HS-5 (cell line): ENCODE measurements around the gene ADD1.

Experiments
- DNase-seq: peaks from one replicate; pipeline ENCODE4 v3.0.0-alpha.2; 2012; ENCODE audit warnings: low read depth

ADD1 gene

GRCh38 chr4:2859514-2859913, 15.9 kb downstream of the ADD1 start:
- no peak for DNase-seq

- no peak for DNase-seq
Observed at GRCh38 chr4:2860391-2861348, 17.0 kb downstream of the ADD1 start.

DNA sequence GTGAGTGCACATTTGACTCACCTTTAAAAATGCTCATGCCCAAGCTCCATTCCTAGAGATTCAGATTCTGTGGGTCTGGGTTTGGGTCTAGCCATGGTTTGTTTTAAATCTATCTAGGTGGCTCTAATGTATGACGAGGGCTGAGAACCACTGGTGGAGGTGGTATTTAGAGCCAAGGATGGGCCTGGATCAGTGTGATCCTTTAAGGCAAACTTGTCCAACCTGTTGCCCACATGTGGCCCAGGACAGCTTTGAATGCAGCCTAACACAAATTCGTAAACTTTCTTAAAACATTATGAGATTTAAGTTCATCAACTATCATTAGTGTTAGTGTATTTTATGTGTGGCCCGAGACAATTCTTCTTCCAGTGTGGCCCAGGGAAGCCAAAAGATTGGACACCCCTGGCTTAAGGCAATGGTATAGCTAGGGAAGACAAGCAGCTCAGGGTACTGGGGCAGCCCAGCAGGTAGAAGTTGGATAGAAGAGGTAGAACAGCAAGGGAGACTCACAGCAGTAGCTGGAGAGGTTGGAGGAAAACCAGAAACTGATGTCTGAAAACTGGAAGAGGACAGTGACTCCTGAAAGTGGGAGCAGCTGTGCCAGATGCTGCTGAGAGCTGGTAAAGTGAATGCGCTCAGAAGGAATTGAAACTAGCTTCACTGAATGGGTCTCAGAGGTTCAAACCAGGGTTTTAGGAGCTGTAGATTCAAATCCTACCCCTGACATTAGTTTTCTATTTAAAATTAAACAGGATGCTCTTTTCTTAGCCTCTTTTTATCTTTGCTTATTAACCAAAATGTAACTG, 18.2 kb downstream of the ADD1 start:
- DNase-seq = no peak

GRCh38 chr4:2862528-2862927, 18.9 kb downstream of the ADD1 start:
- no peak for DNase-seq

GRCh38 chr4:2863649-2864048, 20.0 kb downstream of the ADD1 start:
- no peak for DNase-seq

GRCh38 chr4:2865196-2865780, 21.6 kb downstream of the ADD1 start:
- DNase-seq = no peak

- no peak for DNase-seq
Observed at GRCh38 chr4:2866160-2866861, 22.7 kb downstream of the ADD1 start.

GRCh38 chr4:2866891-2867290, 23.2 kb downstream of the ADD1 start:
- no peak for DNase-seq

- DNase-seq = no peak
Observed at GRCh38 chr4:2867758-2868491, 24.3 kb downstream of the ADD1 start.

DNA sequence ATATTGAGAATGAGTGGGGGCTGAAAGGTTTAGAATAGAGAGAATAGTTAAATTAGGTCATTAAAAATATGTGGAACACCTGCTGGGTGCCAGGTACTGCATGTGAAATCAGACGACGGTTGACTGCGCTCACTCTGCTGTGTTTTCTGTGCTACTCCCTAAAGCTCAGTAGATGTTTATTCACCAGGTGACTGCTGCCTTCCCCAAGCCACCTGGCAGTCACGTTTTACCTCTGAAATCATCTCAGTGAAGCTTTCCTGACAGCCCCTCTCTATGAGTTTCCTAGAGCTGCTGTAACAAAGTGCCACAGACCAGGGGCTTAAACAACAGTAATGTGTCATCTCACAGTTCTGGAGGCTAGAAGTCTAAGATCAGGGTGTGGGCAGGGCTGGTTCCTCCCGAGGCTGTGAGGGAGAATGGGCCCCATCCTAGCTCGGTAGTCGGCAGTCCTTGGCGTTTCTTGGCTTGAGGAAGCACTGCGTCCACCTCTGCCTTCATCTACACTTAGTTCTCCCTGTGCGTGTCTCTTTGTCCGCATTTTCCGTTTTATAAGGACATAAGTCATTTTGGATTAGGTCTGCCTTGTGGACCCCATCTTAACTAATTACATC, 25.3 kb downstream of the ADD1 start:
- no peak for DNase-seq

DNA sequence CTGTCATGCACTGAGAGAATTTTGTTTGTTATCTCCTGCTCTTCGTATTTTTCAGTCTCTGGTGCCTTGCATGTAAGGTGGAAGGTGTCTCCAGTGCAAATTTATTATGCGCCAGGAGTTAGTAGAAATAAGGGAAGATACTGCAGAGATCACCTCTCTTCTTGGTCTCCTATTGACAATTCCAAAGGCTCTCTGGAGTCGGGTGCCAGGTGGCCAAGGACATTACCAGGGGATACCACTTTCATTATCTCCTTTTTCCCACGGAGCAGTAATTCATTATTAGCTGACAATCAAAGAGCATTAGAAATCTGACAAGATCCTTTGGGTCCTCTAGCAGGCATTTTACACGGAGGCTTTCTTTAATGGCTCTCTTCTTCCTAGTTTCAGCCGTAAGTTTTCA, 26.0 kb downstream of the ADD1 start:
- no peak for DNase-seq

GRCh38 chr4:2870082-2870481, 26.4 kb downstream of the ADD1 start:
- no peak for DNase-seq

GRCh38 chr4:2871466-2871865, 27.8 kb downstream of the ADD1 start:
- no peak for DNase-seq

- no peak for DNase-seq
Observed at GRCh38 chr4:2871911-2872310, 28.3 kb downstream of the ADD1 start.

DNA sequence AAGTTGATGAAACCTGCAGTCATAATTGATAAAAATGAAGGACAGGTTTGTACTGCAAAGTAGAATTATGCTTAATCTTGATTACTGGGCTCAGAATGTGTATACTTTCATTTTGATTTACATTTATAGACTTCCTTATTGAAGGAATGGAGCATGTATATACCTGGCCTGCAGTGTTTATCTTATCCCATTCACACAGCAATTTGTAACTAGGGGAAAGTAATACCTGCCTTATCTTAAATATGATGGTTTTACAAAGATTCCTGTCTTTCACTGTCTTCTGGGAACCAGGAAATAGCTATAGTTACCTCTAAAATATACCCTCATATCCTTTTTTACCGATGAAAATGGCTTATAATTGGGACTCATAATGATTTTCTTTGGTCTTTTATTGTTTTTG, 29.7 kb downstream of the ADD1 start:
- no peak for DNase-seq

DNA sequence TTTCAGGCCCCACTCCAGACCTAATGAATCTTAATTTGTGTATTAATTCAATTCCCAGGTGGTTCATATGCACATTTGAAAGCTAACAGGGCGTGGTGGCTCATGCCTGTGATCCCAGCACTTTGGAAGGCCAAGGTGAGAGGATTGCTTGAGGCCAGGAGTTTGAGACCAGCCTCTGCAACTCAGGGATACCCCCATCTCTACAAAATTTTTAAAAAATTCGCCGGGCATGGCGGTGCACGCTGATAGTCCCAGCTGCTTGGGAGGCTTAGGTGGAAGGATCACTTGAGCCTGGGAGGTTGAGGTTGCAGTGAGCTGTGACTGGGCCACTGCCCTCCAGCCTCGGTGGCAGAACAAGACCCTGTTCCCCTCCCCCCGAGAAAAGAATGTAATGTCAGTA, 31.2 kb downstream of the ADD1 start:
- DNase-seq = no peak

DNA sequence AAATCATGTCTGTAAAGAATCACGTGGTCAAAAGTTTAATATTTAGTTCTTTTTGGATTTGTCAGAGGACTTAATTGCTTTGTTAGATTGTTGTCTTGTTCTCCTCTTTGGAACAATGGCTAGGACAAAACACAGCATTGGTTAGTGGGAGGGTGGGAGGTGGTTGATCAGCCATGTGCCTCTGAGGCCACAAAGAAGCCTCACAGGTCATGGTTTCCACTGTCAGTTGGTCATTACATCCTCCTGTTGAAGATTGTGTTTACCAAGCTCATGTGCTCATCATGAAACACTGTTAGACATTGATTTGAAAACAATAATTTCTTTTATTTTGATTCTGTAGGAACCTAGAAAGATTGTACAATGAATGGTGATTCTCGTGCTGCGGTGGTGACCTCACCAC, 31.9 kb downstream of the ADD1 start:
- DNase-seq = no peak

- no peak for DNase-seq
Observed at GRCh38 chr4:2878346-2878745, 34.7 kb downstream of the ADD1 start.

GRCh38 chr4:2879026-2879425, 35.4 kb downstream of the ADD1 start:
- DNase-seq = no peak

DNA sequence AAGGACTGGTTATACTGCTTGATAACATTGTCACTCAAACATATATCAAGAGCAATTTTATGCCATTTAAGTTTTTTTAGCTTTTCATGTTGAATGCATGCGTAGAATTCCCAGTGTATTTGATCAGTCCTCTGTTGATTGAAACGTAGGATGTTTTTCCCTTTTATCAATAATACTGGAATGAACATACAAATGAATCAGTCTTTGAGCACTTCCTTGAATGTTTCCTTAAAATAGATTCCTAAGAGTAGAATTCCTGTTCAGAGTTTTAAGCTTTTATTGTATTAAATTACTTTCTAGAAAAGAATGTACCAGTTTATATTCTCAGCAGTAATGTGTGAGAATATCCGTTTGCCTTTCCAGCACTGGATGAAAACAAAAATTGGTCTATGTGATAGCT, 37.8 kb downstream of the ADD1 start:
- no peak for DNase-seq

GRCh38 chr4:2882341-2882740, 38.7 kb downstream of the ADD1 start:
- DNase-seq = no peak
